ENCODE results near the gene HDHD3. TPM values are rescaled to one million over a fixed set of nuclear protein-coding genes. Genes with fewer than 3 reads are reported as not detected.
A peak's percentile ranks its signal among the peaks of the same experiment; 100 is the strongest.

Gene HDHD3
- total RNA-seq, 1 experiment from 2014 or later, result 39.5 TPM

- intact Hi-C loops (cut with micrococcal nuclease; ENCODE audit: unreplicated experiment), result loop anchor here (1.0 to 10.0 kb wide), 6 partner anchors 31 to 585 kb away; partner anchors contain the start of genes C9orf43, CDC26, HDHD3 and POLE3
- peak within 1 kb of the TSS; percentile 90 for H3K4me2 ChIP-seq
- H3K79me2 ChIP-seq (ENCODE audit: low read depth), result 0 out of 2 replicates have a peak, but pooled peaks cover 4% of the 10 kb centered on the region
- H3K9me2 ChIP-seq (ENCODE audit: insufficient read depth), result no peaks in the 10 kb centered on the region
- H3K9me3 ChIP-seq (ENCODE audit: insufficient read depth, low read depth), result no peaks in the 10 kb centered on the region
- ChIA-PET POLR2A (ENCODE audit: unreplicated experiment) (interaction anchor here (0.6 to 0.9 kb wide), 3 partner anchors 61 to 119 kb away, joined by 5 to 8 read pairs (median 5); partner anchors contain the start of genes ALAD and SLC31A1), CTCF (interaction anchor here (0.6 to 1.7 kb wide), 3 partner anchors 9 to 63 kb away, joined by 3 to 9 read pairs (median 9); partner anchors contain the start of gene ALAD)
- no peaks in the 10 kb centered on the region for H3K36me3 ChIP-seq (ENCODE audit: low read depth)
- peaks cover 43% of the 10 kb centered on the region for H3K4me1 ChIP-seq (replicated peaks; ENCODE audit: insufficient read depth)
- H3F3A ChIP-seq (ENCODE audit: insufficient read depth, low read depth), result peaks cover 37% of the 10 kb centered on the region
- no peaks in the 10 kb centered on the region for H4K20me1 ChIP-seq (ENCODE audit: insufficient read depth)
- no peaks in the 10 kb centered on the region for H3K27me3 ChIP-seq (ENCODE audit: insufficient read depth, low read depth)
- peak within 1 kb of the TSS; percentile 80 for H3K4me3 ChIP-seq
- no peak for TF ChIP-seq EZH2 (IDR thresholded peaks at IDR 0.05; ENCODE audit: low read depth)
- TF ChIP-seq CTCF (conservative IDR thresholded peaks at IDR 0.05), result no peak
- TSS peak; percentile 95 for BruUV-seq (replicated peaks)
- peak; percentile 68 to 93 for DNase-seq
- H2AFZ ChIP-seq, result peak within 1 kb of the TSS; percentile 96
- peak within 1 kb of the TSS; percentile 81 for H3K27ac ChIP-seq
Observed at GRCh38 chr9:113340011-113340699, 36.6 kb downstream of the HDHD3 start, which contains the start of gene WDR31. TSS of gene WDR31 (minus strand) at chr9:113340275. CDS start at chr9:113332022, 8,253 bp downstream.

GRCh38 chr9:113337714-113338113 is 39.1 kb downstream of the HDHD3 start:
- no peak for DNase-seq
- H3K4me3 ChIP-seq, result no peak overlapping the region
- no peaks in the 10 kb centered on the region for H3K36me3 ChIP-seq (ENCODE audit: low read depth)
- no peak overlapping the region for H3K27ac ChIP-seq
- H3K9me2 ChIP-seq (ENCODE audit: insufficient read depth), result no peaks in the 10 kb centered on the region
- intact Hi-C loops (cut with micrococcal nuclease; ENCODE audit: unreplicated experiment), result no loop called here
- H2AFZ ChIP-seq, result no peak overlapping the region
- H3K79me2 ChIP-seq (ENCODE audit: low read depth), result 0 out of 2 replicates have a peak, but pooled peaks cover 4% of the 10 kb centered on the region
- peaks cover 27% of the 10 kb centered on the region for H3F3A ChIP-seq (ENCODE audit: insufficient read depth, low read depth)
- H3K9me3 ChIP-seq (ENCODE audit: insufficient read depth, low read depth), result no peaks in the 10 kb centered on the region
- no peak overlapping the region for H3K4me2 ChIP-seq
- peaks cover 28% of the 10 kb centered on the region for H3K4me1 ChIP-seq (replicated peaks; ENCODE audit: insufficient read depth)
- TF ChIP-seq EZH2 (IDR thresholded peaks at IDR 0.05; ENCODE audit: low read depth) (no peak), CTCF (conservative IDR thresholded peaks at IDR 0.05) (no peak)
- ChIA-PET CTCF (no interaction called here), POLR2A (ENCODE audit: unreplicated experiment) (interaction anchor here (0.6 kb wide), 1 partner anchor 285 kb away, joined by 11 read pairs; no protein-coding TSS in a partner anchor)
- no peaks in the 10 kb centered on the region for H3K27me3 ChIP-seq (ENCODE audit: insufficient read depth, low read depth)
- no peaks in the 10 kb centered on the region for H4K20me1 ChIP-seq (ENCODE audit: insufficient read depth)
- BruUV-seq (replicated peaks), result no TSS peak

DNA sequence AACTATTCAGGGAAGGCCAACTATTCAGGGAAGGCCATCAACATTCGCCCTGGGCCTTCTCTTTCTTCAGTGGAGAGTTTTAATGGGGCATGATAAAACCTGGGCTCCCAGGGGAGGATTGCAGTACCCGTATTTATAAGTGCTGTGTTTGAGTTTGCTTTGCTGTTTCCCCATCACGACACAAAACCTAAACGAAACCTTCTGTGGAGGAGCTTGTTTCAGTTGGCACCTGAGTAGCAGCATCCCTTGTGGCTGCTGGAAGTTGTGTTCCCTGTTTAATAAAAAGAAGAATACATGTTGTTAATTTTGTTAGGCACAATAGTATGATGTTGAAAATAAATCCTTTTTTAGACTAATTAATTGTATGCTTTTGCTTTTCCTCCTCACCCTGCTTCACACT is 45.0 kb downstream of the HDHD3 start:
- no peaks in the 10 kb centered on the region for H3K9me3 ChIP-seq (ENCODE audit: insufficient read depth, low read depth)
- CTCF ChIA-PET, result no interaction called here
- no peak for TF ChIP-seq CTCF (conservative IDR thresholded peaks at IDR 0.05)
- POLR2A ChIA-PET (ENCODE audit: unreplicated experiment), result no interaction called here
- no peak overlapping the region for H3K27ac ChIP-seq
- no peak overlapping the region for H2AFZ ChIP-seq
- no peaks in the 10 kb centered on the region for H3K27me3 ChIP-seq (ENCODE audit: insufficient read depth, low read depth)
- intact Hi-C loops (cut with micrococcal nuclease; ENCODE audit: unreplicated experiment), result no loop called here
- no TSS peak for BruUV-seq (replicated peaks)
- no peaks in the 10 kb centered on the region for H3K79me2 ChIP-seq (ENCODE audit: low read depth)
- H3K4me3 ChIP-seq, result no peak overlapping the region
- no peak overlapping the region for H3K4me2 ChIP-seq
- H3F3A ChIP-seq (ENCODE audit: insufficient read depth, low read depth), result 0 out of 2 replicates have a peak, but pooled peaks cover 4% of the 10 kb centered on the region
- H3K4me1 ChIP-seq (replicated peaks; ENCODE audit: insufficient read depth), result no peaks in the 10 kb centered on the region
- no peak for DNase-seq
- H3K36me3 ChIP-seq (ENCODE audit: low read depth), result no peaks in the 10 kb centered on the region
- no peaks in the 10 kb centered on the region for H4K20me1 ChIP-seq (ENCODE audit: insufficient read depth)
- no peaks in the 10 kb centered on the region for H3K9me2 ChIP-seq (ENCODE audit: insufficient read depth)
